HUES48 (cell line): ENCODE results near the gene ATP10A.
"Not testable (repeated sequence)": the region's sequence is repeated elsewhere in the genome, so short reads cannot be mapped to it uniquely, and the experiment has no call there.

Source experiments
- H3K27ac ChIP-seq: one replicate; pipeline ENCODE4 v1.7.0; 2013; ENCODE audit warnings: low read depth, low read length, inconsistent platforms
- H3K27me3 ChIP-seq: 2 replicates; pipeline ENCODE4 v1.6.1; 2013; ENCODE audit warnings: mild to moderate bottlenecking, low read length; ENCODE audit not compliant: control insufficient read depth, insufficient read depth
- H3K36me3 ChIP-seq: 2 replicates; pipeline ENCODE4 v1.6.1; 2013; ENCODE audit warnings: low read length; ENCODE audit not compliant: control insufficient read depth, insufficient read depth
- H3K4me1 ChIP-seq: 2 replicates; pipeline ENCODE4 v1.6.1; 2013; ENCODE audit warnings: mild to moderate bottlenecking, low read length; ENCODE audit not compliant: control insufficient read depth, insufficient read depth
- H3K4me3 ChIP-seq: 2 replicates; pipeline ENCODE4 v1.5.1; 2013; ENCODE audit warnings: mild to moderate bottlenecking, low read depth, low read length
- H3K9ac ChIP-seq: 2 replicates; pipeline ENCODE4 v1.6.1; 2013; ENCODE audit warnings: mild to moderate bottlenecking, low read depth, low read length, moderate library complexity
- H3K9me3 ChIP-seq: 2 replicates; pipeline ENCODE4 v1.6.1; 2013; ENCODE audit warnings: low read length; ENCODE audit not compliant: control insufficient read depth, insufficient read depth

Gene ATP10A

DNA sequence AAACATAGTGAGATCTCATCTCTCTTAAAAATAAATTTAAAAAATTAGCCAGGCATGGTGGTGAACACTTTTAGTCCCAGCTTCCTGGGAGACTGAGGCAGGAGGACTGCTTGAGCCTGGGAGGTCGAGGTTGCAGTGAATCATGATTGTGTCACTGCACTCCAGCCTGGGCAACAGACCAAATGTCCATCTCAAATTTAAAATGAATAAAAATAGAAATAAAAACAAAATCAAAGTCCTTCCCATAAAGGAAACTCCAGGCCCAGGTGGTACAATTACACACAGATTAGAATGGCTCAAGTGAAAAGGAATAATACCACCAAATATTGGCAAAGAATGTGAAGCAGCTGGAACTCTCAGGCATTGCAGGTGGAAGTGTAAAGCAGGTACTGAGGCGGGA lies 19.3 kb upstream of the ATP10A start:
- Histone ChIP-seq H3K27ac (no peak overlapping the region), H3K4me1 (no peaks in the 10 kb centered on the region), H3K9ac (no peak overlapping the region), H3K27me3 (no peaks in the 10 kb centered on the region), H3K36me3 (no peaks in the 10 kb centered on the region), H3K9me3 (no peaks in the 10 kb centered on the region), H3K4me3 (no peak overlapping the region)

DNA sequence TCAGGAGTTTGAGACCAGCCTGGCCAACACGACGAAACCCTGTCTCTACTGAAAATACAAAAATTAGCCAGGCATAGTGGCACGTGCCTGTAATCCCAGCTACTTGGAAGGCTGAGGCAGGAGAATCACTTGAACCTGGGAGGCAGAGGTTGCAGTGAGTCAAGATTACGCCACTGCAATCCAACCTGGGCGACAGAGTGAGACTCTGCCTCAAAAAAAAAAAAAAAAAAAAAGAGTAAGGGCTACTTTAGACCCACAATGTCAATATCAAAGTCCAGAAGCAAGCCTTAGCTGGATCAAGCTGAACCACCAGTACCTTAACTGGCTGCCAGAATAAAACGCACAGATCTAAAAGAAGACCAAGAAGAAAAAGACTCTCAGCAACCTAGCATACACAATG lies 17.8 kb upstream of the ATP10A start:
- H3K4me3 ChIP-seq, H3K27me3 ChIP-seq: not testable (repeated sequence)

DNA sequence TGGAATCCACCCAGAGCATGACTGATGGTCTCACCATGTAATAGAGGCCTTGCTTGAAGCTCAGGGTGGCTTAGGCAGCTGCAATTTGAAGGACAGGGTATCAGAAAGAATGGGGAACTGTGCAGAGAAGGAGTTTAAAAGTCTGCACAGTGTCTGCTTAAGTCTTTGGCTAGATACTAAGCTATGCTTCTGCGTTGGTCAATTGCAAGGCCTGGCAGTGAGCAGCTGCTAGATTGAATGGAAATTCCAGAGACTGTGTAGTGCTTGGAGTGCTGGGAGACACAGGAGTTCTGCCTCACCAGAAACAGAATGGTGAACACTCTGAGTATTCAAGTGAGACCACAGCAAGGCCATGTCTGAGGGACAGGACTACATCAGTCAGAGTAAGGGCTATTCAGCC lies 17.3 kb upstream of the ATP10A start:
- H3K4me1 ChIP-seq = no peaks in the 10 kb centered on the region
- H3K27ac ChIP-seq = no peak overlapping the region
- H3K27me3 ChIP-seq = no peaks in the 10 kb centered on the region
- no peaks in the 10 kb centered on the region for H3K9me3 ChIP-seq
- no peak overlapping the region for H3K4me3 ChIP-seq
- no peak overlapping the region for H3K9ac ChIP-seq
- H3K36me3 ChIP-seq = no peaks in the 10 kb centered on the region

More for the DNA sequence above, 17.8 kb upstream of the ATP10A start:
- not testable (repeated sequence) for H3K9me3 ChIP-seq, H3K36me3 ChIP-seq, H3K27ac ChIP-seq, H3K9ac ChIP-seq, H3K4me1 ChIP-seq

DNA sequence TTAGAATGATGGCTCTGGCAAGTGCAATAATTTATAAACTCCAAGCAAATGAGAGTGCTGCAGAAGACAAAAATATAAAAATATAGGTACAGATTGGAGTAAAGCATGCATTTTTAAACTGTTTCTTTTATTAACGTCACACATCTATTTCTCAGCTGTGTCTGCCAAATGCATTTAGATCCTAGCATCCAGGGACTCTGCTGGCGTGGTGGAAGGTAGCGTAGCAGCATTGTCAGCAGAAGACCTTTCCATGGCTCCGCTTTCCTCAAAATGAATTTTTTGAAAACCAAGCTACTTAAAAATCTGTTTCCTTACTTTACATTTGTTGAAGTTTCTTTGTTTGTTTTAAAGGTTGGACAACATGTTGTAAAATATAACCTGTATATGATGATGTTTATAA lies 16.3 kb upstream of the ATP10A start:
- H3K4me3 ChIP-seq = no peak overlapping the region
- H3K4me1 ChIP-seq = no peaks in the 10 kb centered on the region
- no peak overlapping the region for H3K27ac ChIP-seq
- no peaks in the 10 kb centered on the region for H3K9me3 ChIP-seq
- no peak overlapping the region for H3K9ac ChIP-seq
- no peaks in the 10 kb centered on the region for H3K27me3 ChIP-seq
- no peaks in the 10 kb centered on the region for H3K36me3 ChIP-seq

DNA sequence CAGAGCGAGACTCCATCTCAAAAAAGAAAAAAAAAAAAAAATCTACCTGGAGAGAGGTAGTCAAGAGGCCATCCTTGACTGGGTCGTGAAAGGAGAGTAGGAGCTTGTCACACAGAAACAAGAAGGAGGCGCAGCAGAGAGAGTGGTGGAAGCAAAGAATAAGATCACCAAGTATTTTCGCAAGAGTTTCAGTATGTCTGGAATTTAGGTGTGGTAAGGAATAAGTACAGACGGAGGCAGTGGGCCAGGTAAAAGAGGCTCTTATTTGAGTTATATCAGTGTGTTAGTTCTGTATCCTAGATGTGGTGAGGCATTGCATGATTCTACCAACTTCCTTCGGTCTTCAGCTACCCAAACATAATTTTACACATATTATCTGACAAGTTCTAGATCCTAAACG lies 14.6 kb upstream of the ATP10A start:
- Histone ChIP-seq H3K4me3 (no peak overlapping the region), H3K36me3 (no peaks in the 10 kb centered on the region), H3K9me3 (no peaks in the 10 kb centered on the region), H3K4me1 (no peaks in the 10 kb centered on the region), H3K27ac (no peak overlapping the region), H3K9ac (no peak overlapping the region), H3K27me3 (no peaks in the 10 kb centered on the region)

DNA sequence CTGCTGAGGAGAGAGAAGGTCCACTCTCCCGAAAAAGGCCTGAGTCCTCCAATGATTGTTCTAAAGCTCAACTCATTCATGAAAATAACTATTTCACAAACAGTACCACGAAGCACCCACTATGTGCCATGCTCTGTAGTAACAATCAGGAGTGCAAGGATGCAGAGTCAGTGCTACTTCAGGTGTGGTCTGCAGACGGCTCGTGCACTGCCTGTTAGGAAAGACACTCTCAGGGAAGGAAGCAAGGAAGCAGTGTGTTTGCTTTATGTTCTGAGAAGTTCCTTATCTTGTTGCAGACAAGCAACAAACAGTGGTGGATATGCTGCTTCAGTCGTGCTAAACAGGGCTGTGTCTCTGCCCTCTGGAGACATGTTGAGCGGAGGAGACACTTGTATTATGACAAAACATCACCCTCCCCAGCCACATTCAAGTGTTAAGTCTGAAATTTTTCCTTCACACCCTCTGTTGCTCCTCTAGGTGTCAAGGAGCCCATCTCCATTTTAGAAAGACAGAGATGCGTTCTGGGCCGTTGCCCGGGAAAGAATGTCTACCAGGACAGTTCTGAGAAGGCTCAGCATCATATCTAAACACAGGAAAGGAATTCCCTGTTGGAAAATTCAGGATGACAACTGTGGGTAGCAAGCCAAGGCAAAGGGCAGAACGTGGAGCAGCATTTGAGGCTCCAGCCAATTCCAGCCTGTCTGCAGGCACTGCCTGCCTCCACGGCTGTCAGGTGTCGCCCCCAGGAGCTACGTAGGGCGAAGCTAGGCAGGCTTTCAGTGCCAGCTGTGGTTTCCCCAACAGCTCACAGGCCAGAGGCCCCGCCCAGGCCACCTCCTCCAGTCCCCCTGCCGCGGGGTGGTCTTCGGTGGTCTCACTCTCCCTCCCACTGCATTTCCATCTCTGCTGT lies 13.4 kb upstream of the ATP10A start:
- Histone ChIP-seq H3K4me3 (no peak overlapping the region), H3K36me3 (no peaks in the 10 kb centered on the region), H3K4me1 (no peaks in the 10 kb centered on the region), H3K9ac (no peak overlapping the region), H3K27ac (no peak overlapping the region), H3K9me3 (no peaks in the 10 kb centered on the region), H3K27me3 (no peaks in the 10 kb centered on the region)

DNA sequence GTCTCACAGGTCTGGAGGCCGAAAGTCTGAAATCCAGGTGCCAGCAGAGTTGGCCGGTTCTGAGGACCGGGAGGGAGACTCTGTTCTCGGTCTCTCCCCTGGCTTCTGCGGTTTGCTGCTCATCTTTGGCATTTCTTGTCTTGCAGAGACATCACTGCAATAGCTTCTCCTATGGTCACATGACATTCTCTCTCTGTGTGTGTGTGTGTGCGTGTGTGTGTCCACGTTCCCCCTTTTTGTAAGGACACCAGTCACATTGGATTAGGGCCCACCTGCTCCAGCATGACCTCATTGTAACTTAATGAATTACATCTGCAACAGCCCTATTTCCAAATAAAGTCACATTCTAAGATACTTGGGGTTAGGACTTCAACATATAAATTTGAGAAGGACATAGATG lies 12.4 kb upstream of the ATP10A start:
- Histone ChIP-seq H3K27me3 (no peaks in the 10 kb centered on the region), H3K4me3 (no peak overlapping the region), H3K36me3 (no peaks in the 10 kb centered on the region), H3K9me3 (no peaks in the 10 kb centered on the region), H3K9ac (no peak overlapping the region), H3K4me1 (no peaks in the 10 kb centered on the region), H3K27ac (no peak overlapping the region)

DNA sequence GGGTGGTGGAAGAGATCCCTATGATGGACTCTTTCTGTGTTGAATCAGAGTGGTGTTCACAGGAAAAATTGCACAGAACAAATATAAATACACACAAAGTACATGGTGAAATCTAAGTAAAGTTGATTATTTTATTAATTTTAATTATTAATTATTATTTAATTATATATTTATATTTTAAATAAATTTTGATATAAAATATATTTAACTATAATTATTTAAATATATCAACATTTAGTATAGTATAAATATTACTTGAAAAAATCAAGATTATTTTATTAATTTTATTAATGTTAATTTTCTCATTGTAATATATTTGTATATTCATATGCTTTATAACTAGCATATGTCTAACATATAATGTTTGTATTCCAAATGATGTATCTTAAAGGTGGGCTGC lies 11.3 kb upstream of the ATP10A start:
- Histone ChIP-seq H3K4me3 (no peak overlapping the region), H3K27ac (no peak overlapping the region), H3K4me1 (no peaks in the 10 kb centered on the region), H3K36me3 (no peaks in the 10 kb centered on the region), H3K27me3 (no peaks in the 10 kb centered on the region), H3K9me3 (no peaks in the 10 kb centered on the region), H3K9ac (no peak overlapping the region)

DNA sequence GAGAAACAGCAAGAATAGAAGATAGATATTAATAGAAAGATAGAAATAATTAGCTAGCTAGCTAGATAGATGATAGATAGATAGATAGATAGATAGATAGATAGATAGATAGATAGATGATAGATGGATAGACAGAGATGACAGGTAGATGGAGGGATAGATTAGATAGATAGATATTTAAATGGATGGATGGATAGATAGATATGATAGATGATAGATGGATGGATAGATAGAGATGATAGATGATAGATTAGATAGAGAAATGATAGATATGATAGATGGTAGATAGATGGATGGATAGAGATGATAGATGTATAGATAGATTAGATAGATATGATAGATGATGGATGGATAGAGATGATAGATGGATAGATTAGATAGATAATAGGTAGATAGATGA lies 8.3 kb upstream of the ATP10A start:
- Histone ChIP-seq H3K4me1 (no peaks in the 10 kb centered on the region), H3K9me3 (no peaks in the 10 kb centered on the region), H3K4me3 (no peak overlapping the region), H3K27me3 (no peaks in the 10 kb centered on the region), H3K36me3 (no peaks in the 10 kb centered on the region), H3K9ac (no peak overlapping the region), H3K27ac (no peak overlapping the region)

DNA sequence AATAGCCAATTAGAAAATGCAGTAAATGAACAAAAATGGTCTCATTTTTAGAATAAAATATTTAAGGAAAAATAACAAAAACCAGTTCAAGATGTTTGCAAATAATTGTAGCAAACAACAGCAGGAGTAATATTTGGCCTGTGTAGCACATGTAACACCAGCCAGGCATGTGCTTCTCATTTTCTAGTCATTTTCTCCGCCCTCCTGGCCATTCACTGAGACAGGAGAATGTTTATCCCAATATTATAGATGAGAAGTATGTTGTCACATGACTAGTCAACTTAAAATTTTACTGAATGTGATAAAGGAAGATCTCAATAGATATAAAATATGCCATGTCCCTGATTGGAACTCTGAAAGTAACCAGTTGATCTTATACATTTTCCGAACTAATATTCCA lies 7.8 kb upstream of the ATP10A start:
- Histone ChIP-seq H3K9ac (no peak overlapping the region), H3K9me3 (no peaks in the 10 kb centered on the region), H3K36me3 (no peaks in the 10 kb centered on the region), H3K4me3 (no peak overlapping the region), H3K27ac (no peak overlapping the region), H3K27me3 (no peaks in the 10 kb centered on the region), H3K4me1 (no peaks in the 10 kb centered on the region)

DNA sequence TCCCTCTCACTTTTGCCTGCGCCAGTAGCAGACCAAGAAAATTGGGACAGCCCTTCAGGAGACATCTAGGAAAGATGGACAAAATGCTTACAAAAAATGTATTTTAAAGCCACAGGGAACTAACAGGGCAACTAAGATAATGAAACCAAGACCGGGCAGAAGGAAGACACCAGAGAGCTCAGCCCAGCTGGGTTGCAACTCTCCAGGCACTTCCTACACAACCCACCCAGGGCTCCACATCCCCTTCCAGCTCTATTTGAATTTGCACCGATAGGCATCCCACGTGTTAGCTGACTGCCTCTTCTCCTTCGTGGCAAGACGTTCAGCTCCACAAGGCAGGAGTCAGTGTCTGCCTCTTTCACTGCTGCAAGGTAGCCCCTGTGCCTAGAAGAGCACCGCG lies 6.6 kb upstream of the ATP10A start:
- H3K36me3 ChIP-seq = no peaks in the 10 kb centered on the region
- H3K9ac ChIP-seq = no peak overlapping the region
- peaks cover 11% of the 10 kb centered on the region for H3K27me3 ChIP-seq
- no peaks in the 10 kb centered on the region for H3K4me1 ChIP-seq
- H3K9me3 ChIP-seq = no peaks in the 10 kb centered on the region
- no peak overlapping the region for H3K27ac ChIP-seq
- no peak overlapping the region for H3K4me3 ChIP-seq
